Measurements from ENCODE around the gene TRAK1.

Gene TRAK1

DNA sequence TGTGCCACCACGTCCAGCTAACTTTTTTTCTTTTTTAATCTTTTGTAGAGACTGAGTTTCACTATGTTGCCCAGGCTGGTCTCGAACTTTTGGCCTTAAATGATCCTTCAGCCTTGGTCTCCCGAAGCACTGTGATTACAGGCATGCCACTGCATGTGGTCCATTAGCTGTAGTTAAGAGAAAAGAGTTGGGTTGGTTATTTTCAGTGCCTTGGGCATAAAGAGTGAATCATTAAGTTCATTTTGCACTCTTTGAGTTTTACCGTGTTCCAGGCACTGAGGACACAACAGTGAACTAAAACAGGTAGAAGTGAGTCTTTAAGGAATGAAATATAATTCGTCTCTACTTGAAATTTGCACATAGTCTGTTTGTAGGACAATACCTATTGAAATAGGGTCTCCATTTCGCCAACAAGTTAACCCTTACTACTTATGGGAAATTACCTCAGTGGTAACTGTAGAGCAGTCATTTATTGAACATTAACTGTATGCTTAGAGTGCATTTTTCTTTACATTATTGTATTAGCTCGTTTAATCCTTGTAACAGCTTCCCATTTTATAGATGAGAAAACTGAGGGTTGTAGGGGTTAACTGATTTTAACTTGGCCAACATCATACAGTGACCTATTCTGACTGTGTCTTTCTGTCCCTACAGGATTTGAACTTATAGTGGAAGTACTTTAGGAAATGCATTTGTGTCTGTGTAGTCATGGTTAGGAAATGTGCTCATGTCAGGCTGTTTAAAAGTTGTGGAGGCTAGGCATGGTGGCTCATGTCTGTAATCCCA lies 22.7 kb upstream of the TRAK1 start:
- no peak for DNase-seq

DNA sequence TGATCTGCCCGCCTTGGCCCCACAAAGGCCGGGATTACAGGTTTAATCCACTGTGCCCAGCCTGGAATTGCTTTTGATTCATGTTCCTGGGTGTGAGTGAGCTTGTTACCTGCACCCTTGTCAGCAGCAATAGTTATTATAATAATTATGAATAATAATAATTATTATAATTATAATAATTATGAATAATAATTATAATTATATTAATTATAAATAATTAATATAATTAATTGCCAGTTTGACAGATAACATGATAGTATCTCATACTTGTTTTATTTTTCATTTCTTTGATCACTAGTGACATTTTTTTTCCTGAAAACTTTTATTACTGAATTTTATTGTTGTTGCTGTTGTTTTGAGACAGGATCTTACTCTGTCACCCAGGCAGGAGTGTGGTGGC lies 21.1 kb upstream of the TRAK1 start:
- DNase-seq = no peak

DNA sequence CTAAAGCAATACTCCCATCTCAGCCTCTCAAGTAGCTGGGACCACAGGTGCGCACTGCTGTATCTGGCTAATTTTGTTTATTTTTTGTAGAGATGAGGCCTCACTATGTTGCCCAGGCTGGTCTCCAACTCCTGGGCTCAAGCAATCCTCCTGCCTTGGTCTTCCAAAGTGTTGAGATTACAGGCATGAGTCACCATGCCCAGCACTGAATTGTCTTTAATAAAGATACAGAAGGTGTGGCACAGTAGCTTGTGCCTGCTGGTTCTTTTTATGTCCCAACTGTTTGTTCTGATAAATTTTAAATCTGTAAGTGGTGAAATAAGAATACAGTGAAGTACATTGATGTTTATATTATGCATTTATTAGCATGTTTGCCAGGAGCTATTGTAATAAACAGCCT lies 20.6 kb upstream of the TRAK1 start:
- no peak for DNase-seq

DNA sequence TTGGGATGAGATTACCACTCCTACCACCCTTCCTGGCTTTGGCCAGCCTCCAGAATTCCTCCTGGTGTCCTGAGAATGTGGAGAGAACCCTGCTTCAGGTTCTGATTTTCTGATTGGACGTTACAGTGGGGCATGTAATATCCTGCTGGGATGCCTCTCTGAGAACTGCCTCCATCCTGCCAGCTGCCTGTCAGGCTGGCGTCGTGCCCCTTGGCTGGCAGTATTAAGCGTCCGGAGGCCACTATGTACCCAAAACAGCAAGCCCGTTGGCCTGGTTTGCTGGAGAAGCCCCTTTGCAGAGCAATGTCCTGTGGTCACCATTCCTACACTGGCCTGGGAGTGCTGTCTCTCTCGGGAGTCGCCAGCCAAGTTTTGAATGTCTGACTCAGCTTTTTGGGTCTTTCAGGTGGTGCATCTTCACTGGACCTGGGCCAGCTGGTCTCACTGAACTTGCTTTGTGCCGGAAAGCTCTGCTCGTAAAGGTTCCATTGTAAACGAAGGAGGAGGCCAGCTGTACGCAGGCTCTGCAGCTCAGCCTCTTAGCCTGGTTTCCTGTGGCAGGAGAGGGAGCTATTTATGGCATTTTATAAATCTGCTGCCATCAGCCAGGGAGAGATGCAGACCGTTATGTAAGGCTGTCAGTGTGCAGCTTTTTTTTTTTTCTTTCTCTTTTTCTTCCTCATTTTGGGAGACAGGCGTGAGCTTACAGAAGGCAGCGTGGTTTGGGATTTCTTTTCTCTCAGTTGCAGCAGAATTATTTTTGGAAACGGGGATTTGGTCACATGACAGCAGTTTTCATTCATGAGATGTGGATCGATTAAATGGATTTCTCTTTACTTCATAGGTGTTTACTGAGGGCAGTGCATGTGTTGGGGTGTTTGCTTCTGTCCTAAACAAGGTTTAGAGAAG lies 19.0 kb upstream of the TRAK1 start:
- no peak for DNase-seq

DNA sequence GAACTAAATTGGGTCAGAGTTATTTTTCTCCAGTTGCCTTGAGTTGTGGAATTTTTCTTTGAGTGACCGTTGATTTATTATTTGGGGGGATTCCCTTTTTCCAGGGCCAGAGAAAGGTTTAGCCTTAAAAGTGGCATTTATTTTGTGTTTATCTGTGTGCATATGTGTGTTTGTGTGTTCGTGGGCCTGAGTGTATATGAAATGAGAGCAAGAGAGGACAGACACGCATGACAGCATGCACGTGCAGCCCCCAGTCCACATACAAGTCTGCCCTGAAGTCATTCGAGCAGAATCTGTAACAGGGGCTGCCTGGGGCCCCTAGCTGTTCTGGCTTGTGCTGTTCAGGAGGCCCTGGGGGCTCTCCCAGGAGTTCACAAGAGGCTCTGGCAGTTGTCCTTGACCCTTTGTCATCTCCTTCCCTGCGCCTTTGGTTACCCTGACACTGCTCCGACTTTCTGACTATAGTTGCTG lies 18.3 kb upstream of the TRAK1 start:
- DNase-seq = no peak

DNA sequence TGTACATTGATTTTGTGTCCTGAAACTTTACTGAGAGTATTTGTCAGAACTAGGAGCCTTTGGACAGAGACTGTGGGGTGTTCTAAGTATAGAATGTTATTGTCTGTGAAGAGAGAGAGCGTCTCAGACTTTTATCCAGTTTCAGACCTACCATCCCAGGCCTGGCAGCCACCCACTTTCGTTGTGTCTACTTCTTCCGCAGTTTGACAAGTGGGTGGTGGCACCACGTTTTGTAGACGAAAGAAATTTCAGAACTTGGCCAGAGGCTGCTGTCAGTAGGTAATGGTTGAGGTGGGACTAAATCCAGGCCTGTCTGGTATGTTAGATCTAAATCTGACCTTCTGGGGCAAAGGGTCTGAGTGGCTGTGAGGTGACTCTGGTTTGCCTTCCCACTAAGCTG lies 13.4 kb upstream of the TRAK1 start:
- DNase-seq = no peak

DNA sequence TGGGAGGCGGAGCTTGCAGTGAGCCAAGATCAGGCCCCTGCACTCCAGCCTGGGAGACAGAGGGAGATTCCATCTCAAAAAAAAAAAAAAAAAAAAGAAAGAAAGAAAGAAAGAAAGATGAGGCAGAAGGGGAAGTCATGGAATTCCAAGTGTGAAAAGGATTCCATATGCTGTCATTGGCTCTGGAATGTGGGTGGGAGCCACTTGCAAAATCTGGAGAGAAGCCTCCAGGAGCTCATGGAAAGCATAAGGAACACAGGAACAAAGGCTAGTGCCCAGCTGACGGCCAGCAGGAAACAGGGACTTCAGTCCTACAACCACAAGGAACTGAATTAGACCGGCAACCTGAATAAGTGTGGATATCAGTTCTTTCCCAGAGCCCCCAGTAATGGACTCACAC lies 12.5 kb upstream of the TRAK1 start:
- no peak for DNase-seq

DNA sequence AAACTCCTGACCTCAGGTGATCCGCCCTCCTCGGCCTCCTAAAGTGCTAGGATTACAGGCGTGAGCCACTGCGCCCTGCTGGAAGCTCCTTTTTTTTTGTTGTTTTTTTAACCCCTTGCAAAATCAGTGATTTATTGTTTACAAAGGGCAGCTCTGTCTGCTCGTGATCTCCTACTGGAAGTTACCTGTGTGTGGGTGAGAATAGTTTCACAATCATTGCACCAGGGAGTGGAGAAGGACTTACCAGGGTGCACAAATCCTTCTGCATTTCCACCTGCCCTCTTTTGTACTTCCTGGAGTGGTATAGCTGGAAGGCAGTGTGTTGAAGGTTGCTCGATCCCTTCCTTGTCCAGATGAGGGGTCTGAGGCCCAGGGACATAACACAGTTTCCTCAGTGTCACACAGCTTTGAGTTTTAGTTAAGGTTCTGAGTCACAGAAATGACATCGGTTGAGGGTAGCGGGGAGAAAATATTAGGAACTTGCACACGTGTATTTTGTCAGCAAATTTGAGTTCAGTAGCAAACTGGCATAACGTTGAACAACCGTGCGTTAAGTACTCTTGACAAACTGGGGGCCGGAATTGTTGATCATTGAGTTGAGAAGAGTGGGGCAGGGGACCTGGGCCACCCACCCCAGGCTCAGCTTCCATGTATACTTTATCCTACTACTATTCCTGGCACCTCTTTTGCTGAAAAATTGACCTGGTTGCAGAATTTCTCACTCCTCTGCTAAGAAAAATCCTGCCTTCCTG lies 11.3 kb upstream of the TRAK1 start:
- no peak for DNase-seq

DNA sequence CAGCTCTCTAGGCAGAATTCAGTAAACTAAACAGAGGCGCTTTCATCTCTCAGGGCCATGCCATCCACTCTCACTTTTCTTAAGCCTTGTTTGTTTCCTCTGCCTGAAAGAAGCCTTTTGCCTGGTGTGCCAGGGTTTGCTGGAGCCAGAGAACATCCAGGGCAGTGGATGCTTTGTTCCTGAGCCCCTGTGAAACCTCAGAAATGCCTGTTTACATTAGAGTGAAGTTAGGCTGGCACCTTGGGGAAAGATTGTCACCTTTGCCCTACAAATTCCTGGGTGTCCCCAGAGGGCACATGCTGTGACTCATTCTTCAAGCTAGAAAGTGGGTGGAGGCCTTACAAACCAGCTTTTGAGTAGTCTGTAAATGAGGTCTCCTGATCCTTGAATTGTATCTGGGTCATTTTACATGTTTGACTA lies 10.7 kb upstream of the TRAK1 start:
- DNase-seq = no peak

DNA sequence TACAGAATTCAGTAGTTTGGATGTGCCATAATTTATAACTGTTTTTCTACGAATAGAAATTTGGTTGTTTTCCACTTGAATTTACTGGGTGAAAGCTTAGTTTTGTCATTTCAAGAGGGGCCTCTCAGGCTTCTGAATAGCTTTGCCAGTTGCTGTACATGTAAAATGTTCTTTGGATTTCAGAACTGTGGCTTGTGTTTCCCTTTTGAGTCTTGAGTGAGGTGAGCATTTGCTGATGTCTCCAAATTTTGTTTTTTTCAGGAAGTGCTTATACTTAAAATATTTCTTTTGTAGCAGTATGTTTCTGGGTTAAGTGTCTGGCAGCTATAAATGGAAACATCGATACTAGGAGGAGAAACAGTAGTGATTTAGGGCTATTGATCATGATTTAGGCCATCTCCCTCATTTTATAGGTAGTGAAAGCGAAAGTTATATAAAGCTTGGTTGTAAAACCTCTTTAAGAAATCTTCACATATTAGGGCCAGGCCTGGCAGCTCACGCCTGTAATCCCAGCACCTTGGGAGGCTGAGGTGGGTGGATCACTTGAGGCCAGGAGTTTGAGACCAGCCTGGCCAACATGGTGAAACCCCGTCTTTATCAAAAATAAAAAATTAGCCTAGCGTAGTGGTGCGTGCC lies 9.2 kb upstream of the TRAK1 start:
- no peak for DNase-seq

DNA sequence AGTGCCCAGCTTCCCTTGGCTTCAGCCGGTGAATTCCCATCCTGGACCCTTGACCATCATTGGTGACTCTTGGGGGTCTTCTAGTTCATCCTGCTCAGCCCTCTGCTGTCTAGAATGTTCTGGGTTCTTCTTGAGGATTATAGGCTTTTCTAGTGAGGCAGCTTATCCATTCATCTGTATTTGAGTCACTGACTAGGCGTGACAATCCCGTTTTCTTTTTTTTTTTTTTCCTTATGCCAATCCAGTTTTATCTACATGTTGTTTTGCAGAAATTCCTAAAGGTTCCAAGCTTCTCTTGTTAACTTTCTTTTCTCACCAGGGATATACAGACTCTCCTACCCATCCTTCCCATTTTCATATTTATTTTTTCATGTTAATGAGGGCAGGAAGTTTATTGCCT lies 6.6 kb upstream of the TRAK1 start:
- DNase-seq = no peak

DNA sequence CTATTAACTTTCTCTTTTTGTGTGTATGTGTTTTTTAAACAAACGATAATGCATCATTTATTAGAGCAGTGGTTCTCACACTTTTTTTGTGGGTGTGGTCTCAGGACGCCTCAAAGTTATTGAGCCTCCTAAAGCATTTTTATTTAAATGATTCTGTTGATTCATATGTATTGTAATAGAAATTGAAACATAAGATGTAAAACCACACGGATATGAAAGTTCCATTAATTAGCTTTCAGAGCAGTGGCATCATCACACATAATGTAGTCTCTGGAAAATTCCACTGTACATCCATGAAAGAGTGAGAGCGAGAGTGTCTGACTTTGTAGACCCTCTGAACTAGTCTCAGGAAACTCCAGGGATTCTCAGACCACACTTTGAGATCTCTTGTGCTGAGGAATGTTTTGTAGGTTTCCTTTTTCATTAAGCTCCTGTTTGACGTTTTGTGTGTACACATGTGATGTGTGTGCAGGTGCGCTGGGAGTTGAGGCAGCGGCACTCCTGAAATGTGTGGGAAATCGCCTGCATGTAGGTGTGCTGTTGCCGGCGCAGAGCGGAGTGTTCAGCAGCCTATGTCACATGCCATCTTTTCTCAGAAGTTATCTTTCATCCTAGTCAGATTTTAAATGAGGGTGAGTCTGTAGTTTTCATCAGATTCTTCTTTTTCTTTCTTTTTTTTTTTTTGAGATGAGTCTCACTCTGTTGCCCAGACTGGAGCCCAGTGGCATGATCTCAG lies 5.3 kb upstream of the TRAK1 start:
- DNase-seq = no peak

DNA sequence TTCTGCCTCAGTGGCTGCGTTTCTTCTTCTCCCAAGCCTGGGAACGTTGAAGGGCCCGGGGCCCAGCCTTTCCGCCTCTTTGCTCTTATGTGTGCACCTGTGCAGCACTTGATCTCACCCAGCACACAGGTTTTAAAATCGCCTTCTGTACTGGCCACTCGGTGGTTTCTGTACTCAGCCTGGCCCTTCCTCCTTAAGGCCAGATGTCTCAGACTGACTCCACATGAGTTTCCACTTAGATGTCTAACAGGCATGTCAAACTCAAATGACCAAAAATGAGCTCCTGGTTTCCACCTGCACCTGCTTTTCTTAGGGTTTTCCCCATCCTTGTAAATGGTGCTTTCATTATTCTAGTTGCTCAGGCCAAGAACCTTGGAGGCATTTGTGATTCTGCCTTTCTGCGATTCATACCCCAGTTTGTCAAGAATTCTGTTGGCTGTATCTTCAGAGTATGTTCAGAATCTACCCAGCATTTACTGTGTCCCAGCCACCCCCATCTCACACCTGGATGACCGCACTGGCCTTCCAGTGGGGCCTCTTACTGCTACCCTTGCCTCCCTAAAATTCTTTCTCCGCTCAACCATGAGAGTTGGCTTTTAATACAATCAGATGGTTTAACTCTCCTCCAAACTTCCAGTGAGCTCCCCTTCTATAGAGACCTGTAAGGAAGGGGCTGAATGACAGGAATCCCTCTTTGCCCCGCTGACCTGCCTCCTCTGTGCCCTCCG lies 2.2 kb upstream of the TRAK1 start:
- no peak for DNase-seq

DNA sequence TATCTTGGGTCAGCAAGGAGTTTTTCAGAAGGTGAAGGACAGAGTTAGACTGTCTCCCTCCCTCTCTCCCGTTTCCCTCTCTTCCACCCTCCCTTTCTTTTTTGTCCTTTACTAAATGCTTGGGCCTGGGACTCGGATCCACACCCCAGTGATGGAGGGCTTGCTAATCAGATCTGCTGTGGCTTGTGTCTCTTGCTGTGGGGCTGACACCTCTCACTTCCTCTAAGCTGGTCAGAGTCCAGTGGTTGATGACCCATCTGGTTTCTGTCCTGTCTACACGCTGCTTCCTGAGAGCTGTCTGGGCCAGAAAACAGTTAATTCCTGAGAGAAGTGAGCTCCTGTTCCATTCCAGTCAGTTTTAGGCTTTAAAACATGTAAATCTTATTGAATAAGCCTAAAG lies 849 bp downstream of the TRAK1 start:
- DNase-seq = no peak

DNA sequence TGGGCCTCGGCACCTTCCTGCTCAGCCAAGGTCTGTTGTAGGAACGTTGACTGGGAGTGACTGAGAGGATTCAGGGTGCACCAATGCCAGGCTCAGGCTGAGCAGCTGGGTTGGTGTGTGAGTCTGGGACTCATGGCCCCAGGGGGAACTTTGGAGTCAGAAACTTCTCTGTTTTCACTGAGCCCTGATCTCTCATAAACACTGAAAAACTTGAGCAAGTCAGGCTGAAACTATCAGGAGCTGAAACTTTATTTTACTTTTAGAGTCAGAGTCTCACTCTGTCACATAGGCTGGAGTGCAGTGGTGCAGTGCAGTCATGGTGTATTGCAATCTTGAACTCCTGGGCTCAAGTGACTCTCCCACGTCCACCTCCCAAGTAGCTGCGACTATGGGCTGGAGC lies 3.0 kb downstream of the TRAK1 start:
- no peak for DNase-seq

DNA sequence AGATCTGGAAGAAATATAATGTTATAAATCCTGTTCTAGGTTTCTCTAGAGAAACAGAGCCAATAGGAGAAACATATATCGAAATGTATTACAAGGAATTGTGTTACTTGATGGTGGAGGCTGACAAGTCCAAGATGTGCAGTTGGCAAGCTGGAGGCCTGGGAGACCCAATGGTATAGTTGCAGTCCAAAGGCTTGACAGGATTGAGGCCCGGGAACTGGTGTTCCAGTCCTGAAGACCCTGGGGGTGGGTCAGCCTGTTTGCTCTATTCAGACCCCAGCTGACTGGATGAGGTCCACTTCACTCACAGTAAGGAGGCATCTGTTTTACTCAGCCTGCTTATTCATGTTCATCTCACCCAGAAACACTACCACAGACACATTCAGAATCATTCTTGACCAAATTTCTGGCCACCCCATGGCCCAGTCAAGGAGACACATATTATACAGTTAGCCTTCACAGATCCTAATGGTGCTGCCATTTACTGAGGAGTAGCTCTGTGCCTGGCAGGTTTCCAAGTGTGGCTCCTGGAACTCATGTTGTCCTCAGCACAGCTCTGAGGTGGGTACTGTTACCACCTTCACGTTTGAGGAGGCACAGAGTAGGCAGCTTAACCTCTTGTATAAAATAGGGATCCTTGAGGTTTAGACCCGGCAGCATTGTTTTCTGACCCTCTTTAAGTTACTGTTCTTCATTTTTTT lies 3.7 kb downstream of the TRAK1 start:
- no peak for DNase-seq

DNA sequence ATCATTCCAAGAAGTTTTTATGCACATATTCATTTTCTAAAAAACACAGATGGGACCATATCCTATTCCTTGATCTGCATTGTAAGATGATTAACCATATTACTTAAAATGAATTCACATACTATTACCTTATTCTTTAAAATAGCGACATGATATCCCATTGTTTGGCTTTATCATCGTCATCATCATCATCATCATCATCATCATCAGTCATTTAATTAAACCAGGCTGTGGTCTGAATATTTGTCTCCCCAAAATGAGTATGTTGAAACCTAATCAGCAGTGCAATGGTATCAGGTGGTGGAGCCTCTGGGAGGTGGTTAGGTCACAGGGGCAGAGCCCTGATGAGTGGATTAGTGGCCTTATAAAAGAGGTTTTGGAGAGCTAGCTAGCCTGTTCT lies 4.4 kb downstream of the TRAK1 start:
- DNase-seq = no peak

DNA sequence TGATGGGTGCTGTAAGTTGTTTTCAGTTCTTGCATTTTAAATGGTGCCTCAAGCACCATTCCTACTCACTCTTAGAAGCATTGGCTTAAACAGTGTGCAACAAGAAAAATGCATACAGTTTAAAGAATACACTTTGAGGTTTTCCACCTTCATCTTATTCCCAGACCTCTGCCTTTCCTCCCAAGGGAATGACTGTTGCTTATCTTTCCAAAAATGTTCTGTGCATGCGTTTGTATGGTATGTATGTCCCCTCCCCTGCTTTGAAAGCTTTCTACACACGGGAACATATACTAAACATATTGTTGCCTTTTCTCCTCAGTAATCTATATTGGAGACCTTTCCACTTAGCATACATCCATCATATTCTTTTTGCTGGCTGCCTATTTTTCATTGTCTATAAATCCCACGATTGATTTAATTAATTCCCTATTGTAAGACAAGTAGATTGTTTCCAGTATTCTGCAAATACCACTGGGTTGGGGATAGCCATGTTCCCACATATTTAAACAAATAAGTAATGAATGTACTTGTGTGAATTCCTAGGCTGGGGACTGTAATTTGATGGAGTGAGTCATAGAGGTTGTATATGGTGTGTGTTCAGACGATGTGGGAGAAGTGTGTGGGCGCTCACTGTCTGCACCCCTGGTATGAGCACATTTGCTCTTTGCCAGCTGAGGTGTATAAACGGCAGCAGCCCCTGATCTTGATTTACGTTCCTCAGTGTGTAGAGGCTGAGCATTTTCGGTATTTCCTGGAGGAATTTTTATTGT lies 5.8 kb downstream of the TRAK1 start:
- DNase-seq = peak; percentile 27 to 56

DNA sequence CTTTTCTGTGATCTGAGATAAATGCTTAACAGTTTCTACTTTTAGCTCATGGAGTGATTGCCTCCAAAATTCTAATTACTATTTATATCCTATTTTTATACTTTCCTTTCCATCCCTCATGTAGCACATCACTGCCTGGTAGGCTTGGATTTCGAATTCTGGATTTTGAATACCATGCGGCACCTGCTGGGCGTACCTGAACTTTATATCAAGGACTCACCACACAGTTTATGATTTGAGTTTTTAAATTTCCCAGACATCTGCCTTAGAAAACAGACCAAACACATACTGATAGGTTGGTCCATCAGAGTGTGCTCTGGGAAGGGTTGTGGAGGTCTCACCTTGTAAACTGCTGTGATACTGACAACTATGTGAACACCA lies 6.4 kb downstream of the TRAK1 start:
- DNase-seq = no peak

DNA sequence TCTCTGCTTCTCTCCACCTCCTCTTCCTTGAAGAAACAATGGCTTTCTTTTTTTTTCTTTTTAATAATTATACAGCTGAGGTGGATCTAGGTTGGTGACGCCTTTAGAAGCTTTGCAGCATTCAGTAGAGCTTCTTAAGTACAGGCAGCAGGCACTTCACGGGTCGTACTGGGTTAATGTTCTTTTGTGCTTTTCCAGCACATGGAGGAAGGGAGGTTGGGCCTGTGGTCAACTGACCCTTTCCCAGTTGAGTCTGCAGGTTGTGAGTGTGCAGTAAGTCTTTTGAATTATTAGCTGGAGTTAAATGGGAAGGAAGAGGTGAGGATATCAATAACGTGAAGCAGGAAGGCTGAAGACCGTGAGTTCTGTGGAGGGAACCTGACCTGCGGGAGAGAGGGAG lies 7.0 kb downstream of the TRAK1 start:
- DNase-seq = no peak

Measured in stimulated activated CD4-positive, alpha-beta T cell treated with anti-CD3 and anti-CD28 coated beads, Interleukin-2, amount 100 ng/mL, for 24 hours (primary cell).